Endothelial cell of umbilical vein (primary cell): Measurements from ENCODE around the gene ARHGEF10L. TPM values are rescaled to one million over a fixed set of nuclear protein-coding genes. Genes with fewer than 3 reads are reported as not detected.

Experiments
- BruUV-seq: library from RNA; stranded (reverse); fragments of 400-500 nt; replicated peaks from 2 replicates; lab custom pipeline; 2021; lab: Mats Ljungman, UMichigan
- CTCF ChIA-PET: fragments of 300-600, 350-600 bp; sonication (Branson Sonifier 250); formaldehyde crosslinking; loops from one replicate; lab custom pipeline; 2021; ENCODE audit warnings: antibody characterized with exemption, inconsistent platforms; lab: Charles Lee
- POLR2A ChIA-PET: fragments of 300-600, 350-600 bp; sonication (Branson Sonifier 250); formaldehyde crosslinking; loops from one replicate; lab custom pipeline; 2021; ENCODE audit warnings: antibody characterized with exemption, inconsistent platforms; lab: Charles Lee
- DNase-seq: peaks from one replicate; pipeline ENCODE4 v3.0.0-alpha.2; 2011; ENCODE audit warnings: low read depth, low spot score
- FAIRE-seq: peaks from 2 replicates; lab custom pipeline; 2011; peaks lifted over from hg19 to GRCh38; lab: Jason Lieb, UNC
- H2AFZ ChIP-seq: 2 replicates; pipeline ENCODE4 v1.6.0; 2012; ENCODE audit warnings: low read depth, low read length, control low read depth, inconsistent platforms
- H3K27ac ChIP-seq: 2 replicates; pipeline ENCODE4 v1.5.1; 2011; ENCODE audit warnings: low read depth, mild to moderate bottlenecking, control low read depth, low read length, moderate library complexity; ENCODE audit not compliant: insufficient read depth
- H3K27me3 ChIP-seq, 2 experiments: 2 replicates each; pipeline versions ENCODE4 v1.6.0 to v1.6.1; 2011; ENCODE audit warnings: low read length in 2 of 2, mixed read lengths in 1 of 2; ENCODE audit not compliant: control insufficient read depth in 2 of 2, insufficient read depth in 2 of 2
- H3K36me3 ChIP-seq, 2 experiments: 2 replicates in 1 of 2; 3 replicates in 1 of 2; pipeline ENCODE4 v1.5.1; 2011; ENCODE audit warnings: low read length in 2 of 2, mild to moderate bottlenecking in 1 of 2, moderate library complexity in 1 of 2; ENCODE audit not compliant: control insufficient read depth in 2 of 2, insufficient read depth in 2 of 2; ENCODE audit errors: extremely low read depth in 1 of 2
- H3K4me1 ChIP-seq: 3 replicates; pipeline ENCODE4 v1.5.1; 2011; ENCODE audit warnings: mild to moderate bottlenecking, low read length; ENCODE audit not compliant: control insufficient read depth, insufficient read depth; ENCODE audit errors: extremely low read depth
- H3K4me2 ChIP-seq: 2 replicates; pipeline ENCODE4 v1.6.1; 2011; ENCODE audit warnings: low read length, control low read depth, mixed read lengths; ENCODE audit not compliant: insufficient read depth
- H3K4me3 ChIP-seq, 3 experiments: fragments of 200-600 bp in 1 of 3; sonication (generic), shearing (Covaris generic) in 1 of 3; replicated peaks in 1 of 3; 2 replicates each; pipeline ENCODE4 v1.5.1; 2011 to 2016; ENCODE audit warnings: control low read depth in 3 of 3, low read length in 3 of 3, mild to moderate bottlenecking in 2 of 3, inconsistent platforms in 1 of 3, low read depth in 1 of 3, moderate library complexity in 1 of 3; ENCODE audit not compliant: insufficient read depth in 1 of 3
- H3K79me2 ChIP-seq: 2 replicates; pipeline ENCODE4 v1.6.0; 2012; ENCODE audit warnings: low read length, inconsistent platforms; ENCODE audit not compliant: control insufficient read depth, insufficient read depth
- H3K9ac ChIP-seq: replicated peaks from 2 replicates; pipeline ENCODE3; 2011; ENCODE audit warnings: low read length, control low read depth; ENCODE audit not compliant: insufficient read depth; ENCODE audit errors: extremely low read depth
- H3K9me1 ChIP-seq: replicated peaks from 3 replicates; pipeline ENCODE4 v1.6.0; 2011; ENCODE audit warnings: mild to moderate bottlenecking, low read length; ENCODE audit not compliant: control insufficient read depth, insufficient read depth; ENCODE audit errors: extremely low read depth
- H3K9me3 ChIP-seq: replicated peaks from 2 replicates; pipeline ENCODE4 v1.5.1; 2012; ENCODE audit warnings: low read length, inconsistent platforms; ENCODE audit not compliant: control insufficient read depth, insufficient read depth
- H4K20me1 ChIP-seq: replicated peaks from 2 replicates; pipeline ENCODE3; 2011; ENCODE audit warnings: mild to moderate bottlenecking, low read length; ENCODE audit not compliant: control insufficient read depth, insufficient read depth; ENCODE audit errors: extremely low read depth
- EZH2 ChIP-seq: IDR thresholded peaks from 2 replicates; pipeline ENCODE4 v1.6.1; 2012; ENCODE audit warnings: borderline replicate concordance, low read depth, mild to moderate bottlenecking, moderate library complexity, low read length, inconsistent platforms; ENCODE audit not compliant: severe bottlenecking
- FOS ChIP-seq: IDR thresholded peaks from 2 replicates; pipeline ENCODE4 v1.6.1; 2011; ENCODE audit warnings: mild to moderate bottlenecking, low read length, moderate library complexity, borderline replicate concordance; ENCODE audit not compliant: insufficient read depth
- GATA2 ChIP-seq: IDR thresholded peaks from 2 replicates; pipeline ENCODE4 v1.7.0; 2011; ENCODE audit warnings: low read depth, mild to moderate bottlenecking, moderate library complexity, mixed read lengths, low read length; ENCODE audit not compliant: insufficient read length, insufficient read depth
- JUN ChIP-seq: IDR thresholded peaks from 2 replicates; pipeline ENCODE4 v1.6.1; 2011; ENCODE audit warnings: borderline replicate concordance, low read depth; ENCODE audit not compliant: insufficient read length, insufficient read depth
- MYC ChIP-seq: IDR thresholded peaks from one replicate; pipeline ENCODE4 v1.6.1; 2011; ENCODE audit warnings: mild to moderate bottlenecking, low read depth, low read length
- POLR2A ChIP-seq: IDR thresholded peaks from 2 replicates; pipeline ENCODE4 v1.6.1; 2012; ENCODE audit warnings: low read depth, mild to moderate bottlenecking, control low read depth, low read length
- POLR2AphosphoS5 ChIP-seq: IDR thresholded peaks from 2 replicates; pipeline ENCODE4 v1.6.1; 2012; ENCODE audit warnings: low read depth, mild to moderate bottlenecking, control low read depth, low read length, moderate library complexity; ENCODE audit not compliant: insufficient read depth
- dilution Hi-C: fragments of 300-500 bp; cut with MboI; formaldehyde crosslinking; loops from one replicate; pipeline ENCODE4 v1.15.0; 2019; ENCODE audit warnings: low sequenced_read_pairs; ENCODE audit not compliant: extremely low pct_ligation_motif_present
- intact Hi-C: fragments of 100-400 bp; cut with micrococcal nuclease; formaldehyde crosslinking; loops from one replicate; pipeline ENCODE4 v1.10.0; 2022
- polyA plus RNA-seq, 4 experiments: library from polyadenylated mRNA; depleted of rRNA in 3 of 4; stranded (reverse) in 3 of 4; unstranded in 1 of 4; fragments of >200 nt; gene quantifications; 2 replicates each; pipeline versions ENCODE4 v1.2.1 to v1.2.3, GENCODE V29; 2011 to 2012; ENCODE audit warnings: missing spikeins in 1 of 4
- total RNA-seq: library from RNA; stranded (reverse); gene quantifications from 2 replicates; pipeline ENCODE4 v1.2.3, GENCODE V29; 2021
- TF ChIP-seq, protein P1 (sequence below): IDR thresholded peaks from 2 replicates; pipeline ENCODE4 v1.6.1; 2011; ENCODE audit not compliant: insufficient read depth, insufficient read length
- TF ChIP-seq, protein P2 (sequence below), 2 donors: IDR thresholded peaks; 1 replicate in 1 of 2; 2 replicates in 1 of 2; pipeline ENCODE4 v1.5.1; 2011; ENCODE audit warnings: low read length in 2 of 2, mild to moderate bottlenecking in 2 of 2, moderate library complexity in 2 of 2, control low read depth in 1 of 2, inconsistent platforms in 1 of 2, low read depth in 1 of 2; ENCODE audit not compliant: insufficient read depth in 1 of 2; ENCODE audit errors: extremely low read depth in 1 of 2

ARHGEF10L gene
- total and polyA plus RNA-seq, 2 donors (not counting 3 experiments of a cell fraction or from before 2014, with no cell fraction given), result 1.9 to 5.2 TPM

DNA sequence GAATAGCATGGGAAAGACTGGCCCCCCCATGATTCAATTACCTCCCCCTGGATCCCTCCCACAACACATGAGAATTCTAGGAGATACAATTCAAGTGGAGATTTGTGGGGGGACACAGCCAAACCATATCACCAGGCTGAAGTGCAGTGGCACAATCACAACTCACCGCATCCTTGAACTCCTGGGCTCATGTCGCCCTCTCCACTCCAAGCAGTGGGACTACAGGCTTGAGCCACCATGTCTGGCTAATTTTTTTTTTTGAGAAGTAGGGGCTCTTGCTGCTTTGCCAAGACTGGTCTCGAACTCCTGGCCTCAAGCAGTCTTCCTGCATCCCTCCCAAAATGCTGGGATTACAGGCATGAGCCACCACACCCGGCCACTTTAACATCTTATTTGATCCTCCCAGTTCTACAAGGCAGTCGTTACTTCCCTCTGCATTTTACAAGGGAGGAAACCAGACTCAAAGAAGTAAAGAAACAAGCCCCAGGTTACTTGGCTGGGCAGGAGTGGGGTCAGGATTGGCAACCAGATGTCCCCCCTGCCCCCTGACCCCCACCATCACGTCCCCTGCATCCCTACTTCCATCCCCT is 188.7 kb downstream of the ARHGEF10L start:
- Histone ChIP-seq H3K4me3 (no peak overlapping the region), H4K20me1 (no peaks in the 10 kb centered on the region), H3K9me1 (no peaks in the 10 kb centered on the region), H3K27ac (no peak overlapping the region), H3K4me1 (no peaks in the 10 kb centered on the region), H3K79me2 (no peaks in the 10 kb centered on the region), H3K27me3 (no peaks in the 10 kb centered on the region), H2AFZ (no peak overlapping the region), H3K36me3 (no peaks in the 10 kb centered on the region), H3K9me3 (no peaks in the 10 kb centered on the region), H3K4me2 (no peak overlapping the region), H3K9ac (no peak overlapping the region)
- intact Hi-C loops, result no loop called here
- no TSS peak for BruUV-seq
- FAIRE-seq, result no peak
- CTCF ChIA-PET, result interaction anchor here (0.6 kb wide), 1 partner anchor 119 kb away, joined by 4 read pairs; no protein-coding TSS in a partner anchor
- TF ChIP-seq JUN, result no peak
- no peak for TF ChIP-seq POLR2A
- TF ChIP-seq GATA2, result no peak
- TF ChIP-seq EZH2, result no peak
- no peak for TF ChIP-seq FOS
- no peak for TF ChIP-seq MYC
- no peak for TF ChIP-seq POLR2AphosphoS5
- TF ChIP-seq, protein P1, sequence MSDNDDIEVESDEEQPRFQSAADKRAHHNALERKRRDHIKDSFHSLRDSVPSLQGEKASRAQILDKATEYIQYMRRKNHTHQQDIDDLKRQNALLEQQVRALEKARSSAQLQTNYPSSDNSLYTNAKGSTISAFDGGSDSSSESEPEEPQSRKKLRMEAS, result no peak
- TF ChIP-seq, protein P2, sequence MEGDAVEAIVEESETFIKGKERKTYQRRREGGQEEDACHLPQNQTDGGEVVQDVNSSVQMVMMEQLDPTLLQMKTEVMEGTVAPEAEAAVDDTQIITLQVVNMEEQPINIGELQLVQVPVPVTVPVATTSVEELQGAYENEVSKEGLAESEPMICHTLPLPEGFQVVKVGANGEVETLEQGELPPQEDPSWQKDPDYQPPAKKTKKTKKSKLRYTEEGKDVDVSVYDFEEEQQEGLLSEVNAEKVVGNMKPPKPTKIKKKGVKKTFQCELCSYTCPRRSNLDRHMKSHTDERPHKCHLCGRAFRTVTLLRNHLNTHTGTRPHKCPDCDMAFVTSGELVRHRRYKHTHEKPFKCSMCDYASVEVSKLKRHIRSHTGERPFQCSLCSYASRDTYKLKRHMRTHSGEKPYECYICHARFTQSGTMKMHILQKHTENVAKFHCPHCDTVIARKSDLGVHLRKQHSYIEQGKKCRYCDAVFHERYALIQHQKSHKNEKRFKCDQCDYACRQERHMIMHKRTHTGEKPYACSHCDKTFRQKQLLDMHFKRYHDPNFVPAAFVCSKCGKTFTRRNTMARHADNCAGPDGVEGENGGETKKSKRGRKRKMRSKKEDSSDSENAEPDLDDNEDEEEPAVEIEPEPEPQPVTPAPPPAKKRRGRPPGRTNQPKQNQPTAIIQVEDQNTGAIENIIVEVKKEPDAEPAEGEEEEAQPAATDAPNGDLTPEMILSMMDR (IDR thresholded peaks at IDR 0.05; ENCODE audit: extremely low read depth in 1 of 2, insufficient read depth in 1 of 2, low read depth in 1 of 2, low read length in 2 of 2), result no peak
- POLR2A ChIA-PET, result no interaction called here
- dilution Hi-C loops, result no loop called here
- DNase-seq, result no peak
